Colonic mucosa (tissue), 4 donors: Measurements from ENCODE around the gene WARS2. TPM values are rescaled to one million over a fixed set of nuclear protein-coding genes. Genes with fewer than 3 reads are reported as not detected.

Experiments
- DNase-seq: peaks from one replicate; pipeline ENCODE4 v3.0.0-alpha.2; 2020
- H3K27ac ChIP-seq: fragments of 200-600 bp; one replicate; pipeline ENCODE4 v1.8.0; 2021
- H3K27me3 ChIP-seq: fragments of 200-600 bp; one replicate; pipeline ENCODE4 v1.8.0; 2021
- H3K36me3 ChIP-seq: fragments of 200-600 bp; one replicate; pipeline ENCODE4 v1.8.0; 2021
- H3K4me1 ChIP-seq: fragments of 200-600 bp; one replicate; pipeline ENCODE4 v1.8.0; 2021; ENCODE audit warnings: mild to moderate bottlenecking
- H3K4me3 ChIP-seq: fragments of 200-600 bp; one replicate; pipeline ENCODE4 v1.8.0; 2021
- H3K9ac ChIP-seq, 2 donors: one replicate each; pipeline ENCODE4 v1.7.0; 2013; ENCODE audit warnings: control low read depth in 2 of 2, low read depth in 2 of 2, low read length in 2 of 2
- H3K9me3 ChIP-seq: fragments of 200-600 bp; one replicate; pipeline ENCODE4 v1.8.0; 2021
- intact Hi-C: fragments of 100-400 bp; cut with DNase I; formaldehyde crosslinking; loops from one replicate; pipeline ENCODE4 v1.14.1; 2022
- total RNA-seq, 2 donors: library from RNA; stranded (reverse); fragmentation: NEBNext Ultra II Directional in 1 of 2; extraction: Animal tissue kit (Norgen Biotek cat#: 25700) in 1 of 2; gene quantifications; one replicate each; pipeline ENCODE4 v1.2.1, GENCODE V29; 2021
- TF ChIP-seq, protein P1 (sequence below): fragments of 200-600 bp; IDR thresholded peaks from one replicate; pipeline ENCODE4 v1.8.0; 2022; ENCODE audit warnings: antibody characterized with exemption, mild to moderate bottlenecking
- donor health status: healthy.
- donor health status: DM: no; HTN: no; CAD: no.
- donor health status: DM: no; HTN: no; CAD: no.

WARS2 gene
- total RNA-seq, 2 donors from 2014 or later, result 18.1 to 18.2 TPM

DNA sequence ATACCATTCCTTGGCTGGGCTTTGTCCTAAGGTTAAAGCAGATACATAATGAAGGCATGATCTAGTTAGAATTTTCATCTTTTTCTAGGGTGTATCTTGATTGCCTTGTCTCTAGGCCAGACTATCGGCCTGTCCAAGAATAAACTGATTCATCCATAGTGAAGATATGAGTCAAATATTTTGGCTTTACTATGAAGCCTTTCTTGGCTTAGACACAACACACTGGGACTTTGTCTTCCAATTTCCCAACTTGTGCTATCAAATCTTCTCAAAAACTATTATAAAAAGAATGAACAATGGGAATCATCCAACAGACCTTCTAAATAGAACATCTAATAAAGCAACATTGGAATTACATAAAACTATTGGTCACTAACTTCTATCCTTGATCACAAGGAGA is 64.8 kb downstream of the WARS2 start:
- Histone ChIP-seq H3K27me3 (no peaks in the 10 kb centered on the region), H3K4me1 (no peaks in the 10 kb centered on the region), H3K4me3 (no peak overlapping the region), H3K36me3 (no peaks in the 10 kb centered on the region), H3K27ac (no peak overlapping the region), H3K9me3 (no peaks in the 10 kb centered on the region), H3K9ac (no peak overlapping the region)
- TF ChIP-seq, protein P1, sequence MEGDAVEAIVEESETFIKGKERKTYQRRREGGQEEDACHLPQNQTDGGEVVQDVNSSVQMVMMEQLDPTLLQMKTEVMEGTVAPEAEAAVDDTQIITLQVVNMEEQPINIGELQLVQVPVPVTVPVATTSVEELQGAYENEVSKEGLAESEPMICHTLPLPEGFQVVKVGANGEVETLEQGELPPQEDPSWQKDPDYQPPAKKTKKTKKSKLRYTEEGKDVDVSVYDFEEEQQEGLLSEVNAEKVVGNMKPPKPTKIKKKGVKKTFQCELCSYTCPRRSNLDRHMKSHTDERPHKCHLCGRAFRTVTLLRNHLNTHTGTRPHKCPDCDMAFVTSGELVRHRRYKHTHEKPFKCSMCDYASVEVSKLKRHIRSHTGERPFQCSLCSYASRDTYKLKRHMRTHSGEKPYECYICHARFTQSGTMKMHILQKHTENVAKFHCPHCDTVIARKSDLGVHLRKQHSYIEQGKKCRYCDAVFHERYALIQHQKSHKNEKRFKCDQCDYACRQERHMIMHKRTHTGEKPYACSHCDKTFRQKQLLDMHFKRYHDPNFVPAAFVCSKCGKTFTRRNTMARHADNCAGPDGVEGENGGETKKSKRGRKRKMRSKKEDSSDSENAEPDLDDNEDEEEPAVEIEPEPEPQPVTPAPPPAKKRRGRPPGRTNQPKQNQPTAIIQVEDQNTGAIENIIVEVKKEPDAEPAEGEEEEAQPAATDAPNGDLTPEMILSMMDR, result no peak
- DNase-seq, result no peak
- intact Hi-C loops, result no loop called here

DNA sequence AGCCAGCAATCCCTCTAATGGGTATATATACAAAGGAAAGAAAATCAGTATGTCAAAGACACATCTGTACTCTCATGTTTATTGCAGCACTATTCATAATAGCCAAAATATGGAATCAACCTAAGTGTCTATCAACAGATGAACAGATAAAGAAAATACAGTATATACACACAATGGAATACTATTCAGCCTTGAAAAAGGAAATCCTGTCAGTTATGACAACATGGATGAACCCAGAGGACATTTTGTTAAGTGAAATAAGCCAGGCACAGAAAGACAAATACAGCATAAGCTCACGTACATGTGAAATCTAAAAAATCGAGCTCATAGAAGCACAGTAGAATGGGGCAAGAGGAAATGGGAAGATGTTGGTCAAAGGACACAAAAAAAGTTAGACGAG is 69.1 kb downstream of the WARS2 start:
- intact Hi-C loops, result no loop called here
- no peaks in the 10 kb centered on the region for H3K9me3 ChIP-seq
- no peak overlapping the region for H3K9ac ChIP-seq
- no peak for DNase-seq
- no peaks in the 10 kb centered on the region for H3K4me1 ChIP-seq
- H3K27me3 ChIP-seq, result no peaks in the 10 kb centered on the region
- no peak overlapping the region for H3K27ac ChIP-seq
- TF ChIP-seq, protein P1, result no peak
- H3K4me3 ChIP-seq, result no peak overlapping the region
- no peaks in the 10 kb centered on the region for H3K36me3 ChIP-seq

DNA sequence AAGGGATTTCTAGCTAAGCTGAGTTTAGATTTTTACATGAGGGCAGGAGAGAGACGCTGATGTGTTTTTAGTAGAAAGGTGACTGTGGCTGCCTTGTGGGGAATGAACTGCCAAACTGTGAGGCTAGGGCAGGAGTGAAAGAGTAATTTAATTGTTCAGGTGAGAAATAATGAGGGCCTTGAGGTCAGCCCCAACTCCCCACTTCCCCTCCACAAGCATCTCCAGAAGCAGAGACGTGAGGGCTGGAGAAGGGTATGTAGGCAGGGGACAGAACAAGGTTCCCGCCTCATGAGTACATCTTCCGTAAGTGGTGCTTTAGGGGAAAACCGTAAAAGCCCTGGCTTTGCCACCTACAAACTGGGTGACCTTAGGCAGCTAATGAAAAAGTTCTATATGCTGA is 70.8 kb downstream of the WARS2 start:
- Histone ChIP-seq H3K36me3 (no peaks in the 10 kb centered on the region), H3K4me3 (no peak overlapping the region), H3K9me3 (no peaks in the 10 kb centered on the region), H3K27me3 (no peaks in the 10 kb centered on the region), H3K9ac (no peak overlapping the region), H3K27ac (no peak overlapping the region), H3K4me1 (no peaks in the 10 kb centered on the region)
- DNase-seq, result no peak
- TF ChIP-seq, protein P1, result no peak
- intact Hi-C loops, result no loop called here

DNA sequence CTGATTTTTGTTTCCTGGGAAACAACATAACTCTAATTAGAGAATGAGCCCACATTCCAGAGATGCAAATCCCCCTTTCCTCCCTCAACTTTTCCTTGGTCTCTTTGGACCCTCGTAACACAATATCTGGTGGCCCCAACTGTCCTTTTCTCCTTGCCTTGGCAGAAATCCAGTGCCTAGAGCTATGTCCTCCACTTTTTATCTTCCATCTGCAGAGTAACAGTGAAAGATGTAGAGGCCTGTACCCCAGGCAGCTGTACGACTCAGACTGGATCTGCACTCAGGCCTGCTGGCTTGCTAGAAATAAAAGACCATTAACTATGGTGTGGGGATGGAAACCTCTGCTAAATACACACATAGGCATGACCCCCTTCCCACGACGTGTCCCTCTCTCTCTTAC is 72.0 kb downstream of the WARS2 start:
- Histone ChIP-seq H3K27me3 (no peaks in the 10 kb centered on the region), H3K4me1 (no peaks in the 10 kb centered on the region), H3K9ac (no peak overlapping the region), H3K9me3 (no peaks in the 10 kb centered on the region), H3K36me3 (no peaks in the 10 kb centered on the region), H3K4me3 (no peak overlapping the region), H3K27ac (no peak overlapping the region)
- intact Hi-C loops, result no loop called here
- TF ChIP-seq, protein P1, result no peak
- DNase-seq, result no peak

DNA sequence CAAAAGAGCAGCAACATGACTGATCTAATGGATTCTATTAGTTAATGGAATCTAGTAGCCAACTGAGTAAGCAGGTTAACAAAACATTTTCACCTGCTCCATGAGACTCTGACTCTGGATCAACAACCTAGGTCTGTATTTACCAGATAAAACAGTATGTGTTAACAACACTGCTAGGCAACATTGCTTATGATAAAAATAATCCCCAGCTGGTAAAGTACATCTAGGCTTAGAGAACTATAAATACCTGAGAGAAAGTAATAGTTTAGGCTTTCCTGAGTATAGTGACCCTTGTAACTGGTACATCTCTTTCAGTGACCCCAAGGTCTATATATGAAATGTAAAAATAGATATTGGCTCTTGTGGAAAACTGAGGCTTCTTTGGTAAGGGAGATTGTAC is 78.8 kb downstream of the WARS2 start:
- intact Hi-C loops, result no loop called here
- Histone ChIP-seq H3K27me3 (no peaks in the 10 kb centered on the region), H3K36me3 (no peaks in the 10 kb centered on the region), H3K9me3 (no peaks in the 10 kb centered on the region), H3K27ac (no peak overlapping the region), H3K9ac (no peak overlapping the region), H3K4me1 (no peaks in the 10 kb centered on the region), H3K4me3 (no peak overlapping the region)
- TF ChIP-seq, protein P1, result no peak
- DNase-seq, result no peak

DNA sequence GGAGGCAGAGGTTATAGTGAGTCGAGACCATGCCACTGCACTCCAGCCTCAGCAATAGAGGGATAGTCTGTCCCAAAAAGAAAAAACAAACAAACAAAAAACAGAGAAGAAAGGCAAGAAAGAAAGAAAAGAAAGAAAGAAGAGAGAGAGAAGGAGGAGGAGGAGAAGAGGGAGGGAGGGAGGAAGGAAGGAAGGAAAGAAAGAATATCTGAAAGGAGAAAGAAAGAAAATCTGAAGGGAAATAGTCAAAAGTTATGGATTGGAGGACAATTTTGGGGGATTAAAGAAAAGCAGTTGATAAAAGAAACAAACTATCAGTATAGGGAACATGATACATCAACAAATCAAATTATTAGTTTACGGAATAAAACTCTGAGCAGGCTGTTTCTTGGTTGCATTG is 84.9 kb downstream of the WARS2 start:
- Histone ChIP-seq H3K36me3 (no peaks in the 10 kb centered on the region), H3K27me3 (no peaks in the 10 kb centered on the region), H3K4me1 (no peaks in the 10 kb centered on the region), H3K4me3 (no peak overlapping the region), H3K27ac (no peak overlapping the region), H3K9ac (no peak overlapping the region), H3K9me3 (no peaks in the 10 kb centered on the region)
- TF ChIP-seq, protein P1, result no peak
- intact Hi-C loops, result no loop called here
- no peak for DNase-seq
